Upper lobe of left lung (tissue), 4 donors: Measurements from ENCODE around the gene PALLD.

Source experiments
- CTCF ChIP-seq, 6 experiments: fragments of 450-650 bp in 4 of 6; fragments of 200-600 bp in 2 of 6; sonication (generic) in 2 of 6; IDR thresholded peaks; one replicate each; pipeline ENCODE4 v1.5.1; 2016 to 2019; ENCODE audit warnings: antibody characterized with exemption in 6 of 6
- EP300 ChIP-seq, 4 donors: sonication (generic); formaldehyde crosslinking; IDR thresholded peaks; one replicate each; pipeline ENCODE4 v1.5.1; 2017; ENCODE audit warnings: antibody characterized with exemption in 4 of 4, control low read depth in 2 of 4
- POLR2A ChIP-seq, 4 donors: fragments of 450-650 bp; IDR thresholded peaks; one replicate each; pipeline ENCODE4 v1.5.1; 2016 to 2017; ENCODE audit warnings: antibody characterized with exemption in 4 of 4, mild to moderate bottlenecking in 2 of 4
- POLR2AphosphoS5 ChIP-seq, 2 donors: sonication (generic); formaldehyde crosslinking; IDR thresholded peaks; one replicate each; pipeline ENCODE4 v1.5.1; 2017; ENCODE audit warnings: antibody characterized with exemption in 2 of 2

GRCh38 chr4:168511780-168512489, 15.1 kb downstream of the PALLD start:
- TF ChIP-seq CTCF (IDR thresholded peaks at IDR 0.05) (no peak), POLR2A (IDR thresholded peaks at IDR 0.05) (no peak), EP300 (IDR thresholded peaks at IDR 0.05) (no peak), POLR2AphosphoS5 (IDR thresholded peaks at IDR 0.05) (no peak)
